HS-27A (cell line): ENCODE results near the gene AATK.

Experiments used
- DNase-seq: peaks from one replicate; pipeline ENCODE4 v3.0.0-alpha.2; 2012; ENCODE audit warnings: low read depth, missing footprints

AATK gene

GRCh38 chr17:81071761-81072741 lies 94.0 kb downstream of the AATK start:
- no peak for DNase-seq

GRCh38 chr17:81070541-81071246 lies 95.3 kb downstream of the AATK start:
- no peak for DNase-seq

GRCh38 chr17:81069135-81069645 lies 96.8 kb downstream of the AATK start:
- DNase-seq, result no peak

GRCh38 chr17:81068411-81069134 lies 97.4 kb downstream of the AATK start:
- no peak for DNase-seq

GRCh38 chr17:81067391-81067811 lies 98.6 kb downstream of the AATK start:
- DNase-seq, result no peak
